ENCODE data around the gene OR5H2. TPM values are rescaled to one million over a fixed set of nuclear protein-coding genes. Genes with fewer than 3 reads are reported as not detected.

The OR5H2 gene
- total RNA-seq, 3 donors from 2014 or later (not counting 1 experiment from before 2014, with no cell fraction given): not detected

Other genes starting within 250 kb of the OR5H2 start
- gene GABRR3, start 247.2 kb upstream of the OR5H2 start, total RNA-seq: not detected
- not detected for gene OR5AC2, start 195.3 kb upstream of the OR5H2 start, total RNA-seq
- gene OR5H1, start 151.8 kb upstream of the OR5H2 start, total RNA-seq: not detected
- not detected for gene OR5H14, start 135.0 kb upstream of the OR5H2 start, total RNA-seq
- gene OR5H15, start 115.8 kb upstream of the OR5H2 start, total RNA-seq: not detected
- not detected for gene OR5H6, start 18.3 kb upstream of the OR5H2 start, total RNA-seq
- not detected for gene OR5K4, start 71.3 kb downstream of the OR5H2 start, total RNA-seq
- gene OR5K3, start 108.2 kb downstream of the OR5H2 start, total RNA-seq: not detected
- gene OR5K1, start 180.7 kb downstream of the OR5H2 start, total RNA-seq: not detected
- not detected for gene OR5K2, start 215.2 kb downstream of the OR5H2 start, total RNA-seq
- 100 to 1,000 TPM; 175 to 220 (median 219) TPM for gene CLDND1, start 240.4 kb downstream of the OR5H2 start, total RNA-seq
- gene GPR15, start 249.5 kb downstream of the OR5H2 start, total RNA-seq: 10 to 100 TPM in 1 of 3 donors, 1 to 10 TPM in 1, under 1 TPM in 1; 0.97 to 32.8 (median 1.5) TPM

Data from natural killer cell (primary cell).